ENCODE data around the gene UBR3. TPM values are rescaled to one million over a fixed set of nuclear protein-coding genes. Genes with fewer than 3 reads are reported as not detected.

Gene UBR3
- total RNA-seq, 1 donor from 2014 or later: 35.6 TPM

DNA sequence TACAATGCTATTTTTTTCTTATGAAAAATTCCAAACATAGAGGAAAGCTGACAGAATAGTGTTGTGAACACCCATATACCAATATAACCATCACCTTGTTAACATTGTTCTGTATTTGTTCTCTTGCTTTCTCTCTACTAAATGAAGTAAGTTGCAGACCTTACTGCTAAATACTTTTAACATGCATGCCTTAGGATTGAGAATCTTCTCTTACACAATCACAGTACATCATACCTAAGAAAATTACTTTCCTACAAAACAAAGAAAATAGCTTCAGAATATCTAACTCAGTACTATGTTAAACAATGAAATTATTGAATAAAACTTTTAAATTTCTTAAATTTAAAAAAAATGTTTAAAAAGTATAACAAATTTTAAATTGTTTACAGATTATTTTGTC, 136.5 kb downstream of the UBR3 start:
- H3K4me3 Mint-ChIP-seq: no peak overlapping the region
- ATAC-seq (ENCODE audit: low read depth) (no peak), DNase-seq (no peak)
- H3K27ac Mint-ChIP-seq: no peak overlapping the region
- TF ChIP-seq CTCF (IDR thresholded peaks at IDR 0.05): no peak
- H3K27me3 Mint-ChIP-seq: no peaks in the 10 kb centered on the region
- H3K9me3 Mint-ChIP-seq: peaks cover 2% of the 10 kb centered on the region
- ChIA-PET CTCF (no interaction called here), POLR2A (no interaction called here)
- peaks cover 59% of the 10 kb centered on the region for H3K36me3 Mint-ChIP-seq (ENCODE audit: low read depth)
- intact Hi-C loops (cut with micrococcal nuclease): no loop called here
- H3K4me1 Mint-ChIP-seq: no peaks in the 10 kb centered on the region

- no peak for TF ChIP-seq CTCF (IDR thresholded peaks at IDR 0.05)
- ChIA-PET POLR2A (no interaction called here), CTCF (no interaction called here)
- intact Hi-C loops (cut with micrococcal nuclease): no loop called here
- DNase-seq (no peak), ATAC-seq (ENCODE audit: low read depth) (no peak)
- Mint-ChIP-seq H3K4me3 (no peak overlapping the region), H3K36me3 (ENCODE audit: low read depth) (peaks cover 59% of the 10 kb centered on the region), H3K4me1 (no peaks in the 10 kb centered on the region), H3K27me3 (no peaks in the 10 kb centered on the region), H3K27ac (no peak overlapping the region), H3K9me3 (peaks cover 2% of the 10 kb centered on the region)
These were observed 137.5 kb downstream of the UBR3 start for GRCh38 chr2:169964740-169965139.

- ChIA-PET POLR2A (no interaction called here), CTCF (no interaction called here)
- ATAC-seq (ENCODE audit: low read depth) (no peak), DNase-seq (no peak)
- no peak for TF ChIP-seq CTCF (IDR thresholded peaks at IDR 0.05)
- intact Hi-C loops (cut with micrococcal nuclease): no loop called here
- Mint-ChIP-seq H3K4me3 (no peak overlapping the region), H3K9me3 (peaks cover 2% of the 10 kb centered on the region), H3K27ac (no peak overlapping the region), H3K27me3 (no peaks in the 10 kb centered on the region), H3K36me3 (ENCODE audit: low read depth) (peaks cover 62% of the 10 kb centered on the region), H3K4me1 (no peaks in the 10 kb centered on the region)
These were observed 138.2 kb downstream of the UBR3 start for GRCh38 chr2:169965495-169965894.

DNA sequence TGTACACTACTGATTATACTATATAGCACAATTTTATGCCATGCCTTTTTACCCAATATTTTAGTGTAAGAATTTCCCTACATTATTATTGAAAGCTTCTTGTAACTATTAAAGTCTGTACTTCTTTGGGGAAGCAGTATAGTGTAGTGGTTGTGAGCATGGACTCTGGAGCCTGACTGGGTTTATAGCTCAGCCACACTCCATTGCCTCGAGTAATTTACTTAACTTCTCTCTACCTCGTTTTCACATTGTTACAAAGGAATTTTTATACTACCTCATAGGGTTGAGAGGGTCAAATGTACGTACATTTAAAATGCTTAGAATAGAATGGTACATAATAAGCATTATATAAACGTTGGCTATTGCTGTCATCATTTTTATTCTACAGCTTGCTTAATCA, 139.2 kb downstream of the UBR3 start:
- Mint-ChIP-seq H3K9me3 (peaks cover 2% of the 10 kb centered on the region), H3K27me3 (no peaks in the 10 kb centered on the region), H3K36me3 (ENCODE audit: low read depth) (peaks cover 57% of the 10 kb centered on the region), H3K4me1 (no peaks in the 10 kb centered on the region), H3K27ac (no peak overlapping the region), H3K4me3 (no peak overlapping the region)
- ATAC-seq (ENCODE audit: low read depth) (no peak), DNase-seq (no peak)
- TF ChIP-seq CTCF (IDR thresholded peaks at IDR 0.05): no peak
- intact Hi-C loops (cut with micrococcal nuclease): no loop called here
- POLR2A ChIA-PET: interaction anchor here (0.5 kb wide), 1 partner anchor 98 kb away, joined by 9 read pairs; no protein-coding TSS in a partner anchor
- CTCF ChIA-PET: no interaction called here

GRCh38 chr2:169968743-169969142, 141.5 kb downstream of the UBR3 start:
- no peak for TF ChIP-seq CTCF (IDR thresholded peaks at IDR 0.05)
- intact Hi-C loops (cut with micrococcal nuclease): no loop called here
- Mint-ChIP-seq H3K36me3 (ENCODE audit: low read depth) (peaks cover 53% of the 10 kb centered on the region), H3K27me3 (no peaks in the 10 kb centered on the region), H3K27ac (no peak overlapping the region), H3K4me3 (no peak overlapping the region), H3K4me1 (no peaks in the 10 kb centered on the region), H3K9me3 (peaks cover 2% of the 10 kb centered on the region)
- POLR2A ChIA-PET: no interaction called here
- no peak for DNase-seq
- ATAC-seq (ENCODE audit: low read depth): no peak
- CTCF ChIA-PET: no interaction called here

Measured in activated B cell treated with CpG ODN at 0.5 μM for 24 hours (primary cell).